Mesenteric fat pad (tissue), 1 donor: ENCODE data around the gene GFI1. TPM values are rescaled to one million over a fixed set of nuclear protein-coding genes. Genes with fewer than 3 reads are reported as not detected.

Source experiments
- total RNA-seq: library from RNA; stranded (reverse); fragmentation: NEBNext Ultra II Directional; extraction: Animal tissue kit (Norgen Biotek cat#: 25700); gene quantifications from one replicate; pipeline ENCODE4 v1.2.1, GENCODE V29; 2021
- donor health status: DM: yes; HTN: yes; CAD: no.

Gene GFI1
- total RNA-seq, 1 donor from 2014 or later = 0.51 TPM

Other genes with a start within 250 kb of the GFI1 start
- gene GLMN, start 187.9 kb downstream of the GFI1 start, total RNA-seq = 7.6 TPM
- gene RPAP2, start 187.9 kb downstream of the GFI1 start, total RNA-seq = 29.0 TPM